ENCODE measurements around the gene IFNK. TPM values are rescaled to one million over a fixed set of nuclear protein-coding genes. Genes with fewer than 3 reads are reported as not detected.

The IFNK gene
- total RNA-seq, 2 donors from 2014 or later = not detected

- H3K4me3 ChIP-seq = no peak overlapping the region
- peak overlapping the region; percentile 2 for H3K27ac ChIP-seq
- intact Hi-C loops (cut with DNase I) = no loop called here
- no peaks in the 10 kb centered on the region for H3K27me3 ChIP-seq
- no peaks in the 10 kb centered on the region for H3K36me3 ChIP-seq
- H3K9me3 ChIP-seq = no peaks in the 10 kb centered on the region
- H3K9ac ChIP-seq (ENCODE audit: low read depth in 2 of 2, low read length in 2 of 2) = no peak overlapping the region
- TF ChIP-seq, protein P1, sequence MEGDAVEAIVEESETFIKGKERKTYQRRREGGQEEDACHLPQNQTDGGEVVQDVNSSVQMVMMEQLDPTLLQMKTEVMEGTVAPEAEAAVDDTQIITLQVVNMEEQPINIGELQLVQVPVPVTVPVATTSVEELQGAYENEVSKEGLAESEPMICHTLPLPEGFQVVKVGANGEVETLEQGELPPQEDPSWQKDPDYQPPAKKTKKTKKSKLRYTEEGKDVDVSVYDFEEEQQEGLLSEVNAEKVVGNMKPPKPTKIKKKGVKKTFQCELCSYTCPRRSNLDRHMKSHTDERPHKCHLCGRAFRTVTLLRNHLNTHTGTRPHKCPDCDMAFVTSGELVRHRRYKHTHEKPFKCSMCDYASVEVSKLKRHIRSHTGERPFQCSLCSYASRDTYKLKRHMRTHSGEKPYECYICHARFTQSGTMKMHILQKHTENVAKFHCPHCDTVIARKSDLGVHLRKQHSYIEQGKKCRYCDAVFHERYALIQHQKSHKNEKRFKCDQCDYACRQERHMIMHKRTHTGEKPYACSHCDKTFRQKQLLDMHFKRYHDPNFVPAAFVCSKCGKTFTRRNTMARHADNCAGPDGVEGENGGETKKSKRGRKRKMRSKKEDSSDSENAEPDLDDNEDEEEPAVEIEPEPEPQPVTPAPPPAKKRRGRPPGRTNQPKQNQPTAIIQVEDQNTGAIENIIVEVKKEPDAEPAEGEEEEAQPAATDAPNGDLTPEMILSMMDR (IDR thresholded peaks at IDR 0.05) = no peak
- no peaks in the 10 kb centered on the region for H3K4me1 ChIP-seq
- no peak for DNase-seq
Observed at GRCh38 chr9:27564670-27565069, 40.6 kb downstream of the IFNK start.

GRCh38 chr9:27565696-27566095 lies 41.6 kb downstream of the IFNK start:
- no peak overlapping the region for H3K4me3 ChIP-seq
- H3K27ac ChIP-seq = no peak overlapping the region
- H3K4me1 ChIP-seq = no peaks in the 10 kb centered on the region
- no peaks in the 10 kb centered on the region for H3K36me3 ChIP-seq
- TF ChIP-seq, protein P1 (IDR thresholded peaks at IDR 0.05) = no peak
- H3K9ac ChIP-seq (ENCODE audit: low read depth in 2 of 2, low read length in 2 of 2) = no peak overlapping the region
- no peak for DNase-seq
- no peaks in the 10 kb centered on the region for H3K27me3 ChIP-seq
- H3K9me3 ChIP-seq = no peaks in the 10 kb centered on the region
- intact Hi-C loops (cut with DNase I) = no loop called here

- no peak overlapping the region for H3K9ac ChIP-seq (ENCODE audit: low read depth in 2 of 2, low read length in 2 of 2)
- intact Hi-C loops (cut with DNase I) = no loop called here
- H3K27me3 ChIP-seq = no peaks in the 10 kb centered on the region
- no peaks in the 10 kb centered on the region for H3K36me3 ChIP-seq
- no peak for DNase-seq
- no peaks in the 10 kb centered on the region for H3K9me3 ChIP-seq
- no peak overlapping the region for H3K4me3 ChIP-seq
- TF ChIP-seq, protein P1 (IDR thresholded peaks at IDR 0.05) = no peak
- H3K4me1 ChIP-seq = no peaks in the 10 kb centered on the region
- H3K27ac ChIP-seq = no peak overlapping the region
Observed at GRCh38 chr9:27566118-27566517, 42.0 kb downstream of the IFNK start.

DNA sequence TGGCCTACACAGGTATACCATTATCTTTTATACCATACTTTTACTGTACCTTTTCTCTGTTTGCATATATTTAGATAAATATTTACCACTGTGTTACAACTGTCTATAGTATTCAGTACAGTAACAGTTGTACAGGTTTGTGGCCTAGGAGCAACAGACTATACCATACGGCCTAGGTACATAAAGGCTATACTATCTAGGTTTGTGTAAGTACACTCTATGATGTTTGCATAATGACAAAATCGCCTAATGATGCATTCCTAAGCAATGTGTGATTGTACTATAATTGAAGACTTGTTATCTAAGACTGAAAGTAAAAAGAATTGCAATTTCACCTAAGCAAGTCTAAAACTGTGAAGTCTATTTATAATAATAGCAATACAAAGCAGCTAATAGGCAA lies 45.3 kb downstream of the IFNK start:
- no peak for DNase-seq
- Histone ChIP-seq H3K9ac (ENCODE audit: low read depth in 2 of 2, low read length in 2 of 2) (no peak overlapping the region), H3K27me3 (no peaks in the 10 kb centered on the region), H3K36me3 (no peaks in the 10 kb centered on the region), H3K4me3 (no peak overlapping the region), H3K4me1 (no peaks in the 10 kb centered on the region), H3K27ac (peak overlapping the region; percentile 46), H3K9me3 (no peaks in the 10 kb centered on the region)
- intact Hi-C loops (cut with DNase I) = no loop called here
- TF ChIP-seq, protein P1 (IDR thresholded peaks at IDR 0.05) = no peak

DNA sequence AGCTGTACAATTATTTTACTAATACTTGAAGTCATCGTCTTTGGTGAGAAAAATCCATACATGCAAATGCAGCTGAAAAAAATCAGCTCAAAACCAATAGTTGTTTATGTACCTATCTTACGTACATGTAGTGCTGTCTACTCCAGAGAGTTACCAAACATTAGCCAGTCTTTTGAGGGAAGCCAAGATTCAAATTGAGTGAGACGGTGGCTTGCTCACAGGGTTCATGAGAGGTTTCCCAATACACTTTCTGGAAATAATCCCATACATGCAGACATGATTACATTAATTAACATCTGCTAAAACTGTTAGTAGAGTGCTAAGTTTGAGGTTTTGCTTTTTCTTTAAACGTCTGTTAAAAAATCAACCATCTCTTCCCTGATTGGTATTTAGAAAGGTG lies 46.9 kb downstream of the IFNK start:
- Histone ChIP-seq H3K4me3 (no peak overlapping the region), H3K9me3 (no peaks in the 10 kb centered on the region), H3K27ac (no peak overlapping the region), H3K4me1 (no peaks in the 10 kb centered on the region), H3K27me3 (no peaks in the 10 kb centered on the region), H3K36me3 (no peaks in the 10 kb centered on the region), H3K9ac (ENCODE audit: low read depth in 2 of 2, low read length in 2 of 2) (no peak overlapping the region)
- intact Hi-C loops (cut with DNase I) = loop anchor here (5.0 kb wide), 1 partner anchor 91 kb away; no protein-coding TSS in a partner anchor
- TF ChIP-seq, protein P1 (IDR thresholded peaks at IDR 0.05) = no peak
- no peak for DNase-seq

Data from colonic mucosa (tissue), 4 donors.